GOT3 (cell line): ENCODE measurements around the gene FHL5.
"Not testable (repeated sequence)": the region's sequence is repeated elsewhere in the genome, so short reads cannot be mapped to it uniquely, and the experiment has no call there.

Source experiments
- DNase-seq: peaks from one replicate; lab custom pipeline; 2025; ENCODE audit warnings: mixed read lengths; lab: John Stamatoyannopoulos, UW

Gene FHL5

GRCh38 chr6:96610019-96610418, 47.1 kb downstream of the FHL5 start:
- no peak for DNase-seq

GRCh38 chr6:96611342-96611991, 48.5 kb downstream of the FHL5 start:
- no peak for DNase-seq

GRCh38 chr6:96613291-96613999, 50.5 kb downstream of the FHL5 start:
- DNase-seq, result no peak

- DNase-seq, result no peak
These were observed 57.9 kb downstream of the FHL5 start for GRCh38 chr6:96620851-96621250.

GRCh38 chr6:96621983-96622382, 59.1 kb downstream of the FHL5 start:
- DNase-seq, result no peak

GRCh38 chr6:96624957-96625356, 62.0 kb downstream of the FHL5 start:
- DNase-seq, result no peak

GRCh38 chr6:96626759-96627364, 63.9 kb downstream of the FHL5 start:
- no peak for DNase-seq

GRCh38 chr6:96631248-96631647, 68.3 kb downstream of the FHL5 start:
- DNase-seq, result no peak

GRCh38 chr6:96637979-96638378, 75.1 kb downstream of the FHL5 start:
- DNase-seq, result not testable (repeated sequence)

GRCh38 chr6:96645106-96645505, 82.2 kb downstream of the FHL5 start:
- no peak for DNase-seq

GRCh38 chr6:96649926-96650325, 87.0 kb downstream of the FHL5 start:
- DNase-seq, result no peak

- no peak for DNase-seq
These were observed 88.9 kb downstream of the FHL5 start for GRCh38 chr6:96651816-96652215.

- no peak for DNase-seq
These were observed 89.6 kb downstream of the FHL5 start for GRCh38 chr6:96652552-96652951.

GRCh38 chr6:96653181-96653580, 90.3 kb downstream of the FHL5 start:
- no peak for DNase-seq

- DNase-seq, result no peak
These were observed 93.6 kb downstream of the FHL5 start for GRCh38 chr6:96656567-96656966.

- no peak for DNase-seq
These were observed 94.4 kb downstream of the FHL5 start for GRCh38 chr6:96657344-96657743.

GRCh38 chr6:96659084-96659845, 96.3 kb downstream of the FHL5 start:
- no peak for DNase-seq
